Upper lobe of right lung (tissue), 1 donor: ENCODE measurements around the gene DHX35. TPM values are rescaled to one million over a fixed set of nuclear protein-coding genes. Genes with fewer than 3 reads are reported as not detected.

Experiments
- ATAC-seq: fragments of 200-7000 bp; cut with Tn5 transposase; one replicate; pipeline ENCODE4 v1.9.1; 2020; ENCODE audit warnings: mild to moderate bottlenecking, moderate library complexity
- DNase-seq: peaks from one replicate; pipeline ENCODE4 v3.0.0-alpha.2; 2020
- H3K27ac ChIP-seq: fragments of 200-600 bp; one replicate; pipeline ENCODE4 v1.8.0; 2022
- H3K27me3 ChIP-seq: fragments of 200-600 bp; one replicate; pipeline ENCODE4 v1.8.0; 2022; ENCODE audit warnings: mild to moderate bottlenecking
- H3K36me3 ChIP-seq: fragments of 200-600 bp; one replicate; pipeline ENCODE4 v1.8.0; 2022
- H3K4me1 ChIP-seq: fragments of 200-600 bp; one replicate; pipeline ENCODE4 v1.8.0; 2022
- H3K4me3 ChIP-seq: fragments of 200-600 bp; one replicate; pipeline ENCODE4 v1.8.0; 2022; ENCODE audit warnings: mild to moderate bottlenecking
- H3K9me3 ChIP-seq: fragments of 200-600 bp; one replicate; pipeline ENCODE4 v1.8.0; 2022
- intact Hi-C: fragments of 100-400 bp; cut with DNase I; formaldehyde crosslinking; loops from one replicate; pipeline ENCODE4 v1.11.0; 2022
- total RNA-seq: library from RNA; stranded (reverse); fragmentation: NEBNext Ultra II Directional; extraction: Animal tissue kit (Norgen Biotek cat#: 25700); gene quantifications from one replicate; pipeline ENCODE4 v1.2.1, GENCODE V29; 2021
- TF ChIP-seq, protein P1 (sequence below): fragments of 200-600 bp; IDR thresholded peaks from one replicate; pipeline ENCODE4 v1.8.0; 2022; ENCODE audit warnings: antibody characterized with exemption
- donor health status: DM: no; HTN: yes; CAD: no; lungs with severe emphysema.

Gene DHX35
- total RNA-seq, 1 donor from 2014 or later = 11.1 TPM

DNA sequence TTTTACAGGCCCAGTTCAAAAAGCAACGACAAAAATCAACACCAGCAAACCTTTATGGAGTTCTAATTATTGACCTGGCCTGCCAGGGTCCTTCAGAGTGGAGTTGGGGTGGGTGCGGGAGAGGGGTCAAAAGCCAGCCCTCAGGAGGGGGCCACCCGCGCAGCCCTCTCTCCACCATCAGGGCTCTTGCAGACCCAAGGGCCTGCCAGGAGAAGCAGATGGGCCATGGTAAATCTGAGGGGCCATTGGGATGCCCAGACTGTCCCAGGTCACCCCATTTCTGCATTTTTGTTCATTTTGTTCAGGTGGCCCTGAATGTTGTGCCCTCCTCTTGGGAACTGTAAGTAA, 88.4 kb downstream of the DHX35 start:
- Histone ChIP-seq H3K27me3 (peaks cover 4% of the 10 kb centered on the region), H3K9me3 (no peaks in the 10 kb centered on the region), H3K4me1 (peaks cover 7% of the 10 kb centered on the region), H3K36me3 (no peaks in the 10 kb centered on the region), H3K4me3 (peak overlapping the region; percentile 74), H3K27ac (no peak overlapping the region)
- TF ChIP-seq, protein P1, sequence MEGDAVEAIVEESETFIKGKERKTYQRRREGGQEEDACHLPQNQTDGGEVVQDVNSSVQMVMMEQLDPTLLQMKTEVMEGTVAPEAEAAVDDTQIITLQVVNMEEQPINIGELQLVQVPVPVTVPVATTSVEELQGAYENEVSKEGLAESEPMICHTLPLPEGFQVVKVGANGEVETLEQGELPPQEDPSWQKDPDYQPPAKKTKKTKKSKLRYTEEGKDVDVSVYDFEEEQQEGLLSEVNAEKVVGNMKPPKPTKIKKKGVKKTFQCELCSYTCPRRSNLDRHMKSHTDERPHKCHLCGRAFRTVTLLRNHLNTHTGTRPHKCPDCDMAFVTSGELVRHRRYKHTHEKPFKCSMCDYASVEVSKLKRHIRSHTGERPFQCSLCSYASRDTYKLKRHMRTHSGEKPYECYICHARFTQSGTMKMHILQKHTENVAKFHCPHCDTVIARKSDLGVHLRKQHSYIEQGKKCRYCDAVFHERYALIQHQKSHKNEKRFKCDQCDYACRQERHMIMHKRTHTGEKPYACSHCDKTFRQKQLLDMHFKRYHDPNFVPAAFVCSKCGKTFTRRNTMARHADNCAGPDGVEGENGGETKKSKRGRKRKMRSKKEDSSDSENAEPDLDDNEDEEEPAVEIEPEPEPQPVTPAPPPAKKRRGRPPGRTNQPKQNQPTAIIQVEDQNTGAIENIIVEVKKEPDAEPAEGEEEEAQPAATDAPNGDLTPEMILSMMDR = no peak
- no peak for ATAC-seq
- no peak for DNase-seq
- intact Hi-C loops = no loop called here

DNA sequence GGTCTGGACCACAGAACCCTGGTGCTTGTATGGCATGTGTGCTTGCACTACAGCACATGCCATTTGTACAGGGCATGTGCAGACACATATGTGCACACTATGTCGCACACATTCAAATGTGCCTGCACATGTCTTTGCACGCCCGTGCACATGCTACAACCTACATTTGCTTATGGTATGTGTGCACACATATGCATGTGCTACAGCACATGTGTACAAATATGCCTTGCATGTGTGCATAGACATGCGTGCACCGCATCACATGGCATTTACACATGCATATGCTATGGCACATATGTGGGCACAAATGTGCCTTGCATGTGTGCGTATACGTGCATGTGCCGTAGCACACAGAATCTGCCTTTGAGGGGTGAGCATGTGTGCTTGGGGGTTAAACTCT, 90.5 kb downstream of the DHX35 start:
- Histone ChIP-seq H3K4me3 (no peak overlapping the region), H3K4me1 (peaks cover 7% of the 10 kb centered on the region), H3K27ac (no peak overlapping the region), H3K9me3 (no peaks in the 10 kb centered on the region), H3K36me3 (no peaks in the 10 kb centered on the region), H3K27me3 (peaks cover 4% of the 10 kb centered on the region)
- ATAC-seq = no peak
- TF ChIP-seq, protein P1 = no peak
- intact Hi-C loops = no loop called here
- no peak for DNase-seq

DNA sequence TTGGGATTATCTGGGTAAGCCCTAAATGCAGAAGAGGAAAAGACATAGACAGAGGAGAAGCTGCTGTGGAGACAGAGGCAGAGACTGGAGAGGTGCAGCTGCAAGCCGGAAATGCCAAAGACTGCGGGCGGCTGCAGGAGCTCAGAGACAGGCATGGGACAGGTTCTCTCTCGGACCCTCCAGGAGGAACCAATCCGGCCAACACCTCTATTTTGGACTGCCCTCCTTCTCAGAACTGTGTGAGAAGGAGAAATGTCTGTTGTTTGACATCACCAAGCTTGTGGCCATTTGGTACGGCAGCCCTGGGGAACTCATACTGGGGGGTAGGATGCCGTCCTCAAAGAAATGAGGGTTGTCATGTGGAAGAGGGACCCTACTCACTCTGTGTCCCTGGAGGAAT, 95.0 kb downstream of the DHX35 start:
- ATAC-seq (peak; percentile 38), DNase-seq (no peak)
- Histone ChIP-seq H3K4me3 (no peak overlapping the region), H3K27ac (no peak overlapping the region), H3K4me1 (no peaks in the 10 kb centered on the region), H3K27me3 (peaks cover 4% of the 10 kb centered on the region), H3K9me3 (no peaks in the 10 kb centered on the region), H3K36me3 (no peaks in the 10 kb centered on the region)
- intact Hi-C loops = no loop called here
- TF ChIP-seq, protein P1 = no peak

DNA sequence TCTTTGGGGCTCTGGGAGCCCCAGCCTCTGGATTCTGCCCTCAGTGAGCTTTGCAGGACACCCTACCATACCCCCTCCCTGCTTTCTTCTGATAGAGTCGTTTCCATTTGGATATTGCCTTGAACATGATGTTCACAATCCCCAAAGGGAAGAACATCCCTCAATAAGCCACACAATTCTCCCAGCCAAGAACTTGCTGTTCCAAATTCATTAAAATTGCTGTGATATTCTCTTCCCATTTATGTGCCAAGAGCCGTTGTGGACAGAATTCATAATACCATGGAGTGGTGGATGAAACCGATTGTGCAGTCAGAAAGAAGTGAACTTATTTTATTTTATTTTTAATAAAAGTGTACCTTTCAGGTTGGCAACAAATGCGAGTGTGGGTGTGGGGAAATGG, 95.8 kb downstream of the DHX35 start:
- Histone ChIP-seq H3K4me3 (no peak overlapping the region), H3K9me3 (no peaks in the 10 kb centered on the region), H3K27ac (no peak overlapping the region), H3K27me3 (no peaks in the 10 kb centered on the region), H3K4me1 (no peaks in the 10 kb centered on the region), H3K36me3 (no peaks in the 10 kb centered on the region)
- TF ChIP-seq, protein P1 = no peak
- DNase-seq (no peak), ATAC-seq (no peak)
- intact Hi-C loops = no loop called here

DNA sequence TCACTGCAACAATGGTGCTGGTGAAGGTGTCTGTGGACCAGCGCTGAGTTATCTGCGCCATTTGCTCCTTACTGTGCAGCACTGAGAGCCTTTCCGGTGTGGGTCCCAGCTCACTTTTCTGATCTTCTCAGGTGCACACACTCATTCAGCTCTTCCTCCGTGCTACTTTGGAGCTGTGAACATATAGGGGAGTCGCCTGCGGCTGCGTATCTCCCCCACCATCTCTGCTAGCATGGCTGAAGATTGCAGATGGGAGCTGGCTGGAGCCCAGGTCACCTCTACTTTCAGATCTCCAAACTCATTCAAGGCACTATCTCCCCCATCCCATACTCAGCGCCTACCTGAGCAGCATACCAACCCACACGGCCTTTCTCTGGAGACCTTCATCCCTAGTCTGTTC, 96.9 kb downstream of the DHX35 start:
- no peaks in the 10 kb centered on the region for H3K9me3 ChIP-seq
- intact Hi-C loops = no loop called here
- ATAC-seq = no peak

More for the DNA sequence above, 96.9 kb downstream of the DHX35 start:
- H3K27ac ChIP-seq = no peak overlapping the region
- H3K4me3 ChIP-seq = no peak overlapping the region
- H3K4me1 ChIP-seq = no peaks in the 10 kb centered on the region
- no peak for DNase-seq
- H3K27me3 ChIP-seq = no peaks in the 10 kb centered on the region
- TF ChIP-seq, protein P1 = no peak
- H3K36me3 ChIP-seq = no peaks in the 10 kb centered on the region
